Measurements from ENCODE around the gene GALNS.

The GALNS gene

GRCh38 chr16:88863426-88863825, 6.7 kb upstream of the GALNS start:
- TF ChIP-seq CTCF (IDR thresholded peaks at IDR 0.05; ENCODE audit: low read depth, low read length, missing control alignments), result no peak
- no peak for DNase-seq (ENCODE audit: low read depth)
- in situ Hi-C loops (cut with HindIII; ENCODE audit: low sequenced_read_pairs), result loop anchor here (25.0 kb wide), 1 partner anchor 101 kb away; no protein-coding TSS in a partner anchor

GRCh38 chr16:88862968-88863367, 6.2 kb upstream of the GALNS start:
- in situ Hi-C loops (cut with HindIII; ENCODE audit: low sequenced_read_pairs), result loop anchor here (25.0 kb wide), 1 partner anchor 101 kb away; no protein-coding TSS in a partner anchor
- DNase-seq (ENCODE audit: low read depth), result no peak
- no peak for TF ChIP-seq CTCF (IDR thresholded peaks at IDR 0.05; ENCODE audit: low read depth, low read length, missing control alignments)

More at GRCh38 chr16:88863426-88863825, 6.7 kb upstream of the GALNS start:
- H3K4me3 ChIP-seq (ENCODE audit: low read depth, low read length), result no peak overlapping the region

GRCh38 chr16:88861359-88861758, 4.6 kb upstream of the GALNS start:
- no peak for DNase-seq (ENCODE audit: low read depth)
- no peak overlapping the region for H3K4me3 ChIP-seq (ENCODE audit: low read depth, low read length)
- in situ Hi-C loops (cut with HindIII; ENCODE audit: low sequenced_read_pairs), result loop anchor here (25.0 kb wide), 1 partner anchor 99 kb away; no protein-coding TSS in a partner anchor
- no peak for TF ChIP-seq CTCF (IDR thresholded peaks at IDR 0.05; ENCODE audit: low read depth, low read length, missing control alignments)

More at GRCh38 chr16:88862968-88863367, 6.2 kb upstream of the GALNS start:
- no peak overlapping the region for H3K4me3 ChIP-seq (ENCODE audit: low read depth, low read length)

- no peak for TF ChIP-seq CTCF (IDR thresholded peaks at IDR 0.05; ENCODE audit: low read depth, low read length, missing control alignments)
- no peak for DNase-seq (ENCODE audit: low read depth)
- no peak overlapping the region for H3K4me3 ChIP-seq (ENCODE audit: low read depth, low read length)
- in situ Hi-C loops (cut with HindIII; ENCODE audit: low sequenced_read_pairs), result loop anchor here (25.0 kb wide), 1 partner anchor 97 kb away; no protein-coding TSS in a partner anchor
Measured at GRCh38 chr16:88859381-88860091, 2.8 kb upstream of the GALNS start.

- H3K4me3 ChIP-seq (ENCODE audit: low read depth, low read length), result peak overlapping the region; percentile 80
- peak; percentile 81 for TF ChIP-seq CTCF (IDR thresholded peaks at IDR 0.05; ENCODE audit: low read depth, low read length, missing control alignments)
- in situ Hi-C loops (cut with HindIII; ENCODE audit: low sequenced_read_pairs), result loop anchor here (25.0 kb wide), 1 partner anchor 96 kb away; no protein-coding TSS in a partner anchor
- DNase-seq (ENCODE audit: low read depth), result peak; percentile 51
Measured at GRCh38 chr16:88857728-88858339, 1.1 kb upstream of the GALNS start.

- H3K4me3 ChIP-seq (ENCODE audit: low read depth, low read length), result peak overlapping the region; percentile 80
- TF ChIP-seq CTCF (IDR thresholded peaks at IDR 0.05; ENCODE audit: low read depth, low read length, missing control alignments), result no peak
- DNase-seq (ENCODE audit: low read depth), result no peak
- in situ Hi-C loops (cut with HindIII; ENCODE audit: low sequenced_read_pairs), result loop anchor here (25.0 kb wide), 1 partner anchor 94 kb away; no protein-coding TSS in a partner anchor
Measured at GRCh38 chr16:88856122-88856827, 472 bp downstream of the GALNS start.
